Measurements from ENCODE around the gene ENTPD8. TPM values are rescaled to one million over a fixed set of nuclear protein-coding genes. Genes with fewer than 3 reads are reported as not detected.

ENTPD8 gene
- total RNA-seq, 1 donor from 2014 or later, result 0.24 TPM

DNA sequence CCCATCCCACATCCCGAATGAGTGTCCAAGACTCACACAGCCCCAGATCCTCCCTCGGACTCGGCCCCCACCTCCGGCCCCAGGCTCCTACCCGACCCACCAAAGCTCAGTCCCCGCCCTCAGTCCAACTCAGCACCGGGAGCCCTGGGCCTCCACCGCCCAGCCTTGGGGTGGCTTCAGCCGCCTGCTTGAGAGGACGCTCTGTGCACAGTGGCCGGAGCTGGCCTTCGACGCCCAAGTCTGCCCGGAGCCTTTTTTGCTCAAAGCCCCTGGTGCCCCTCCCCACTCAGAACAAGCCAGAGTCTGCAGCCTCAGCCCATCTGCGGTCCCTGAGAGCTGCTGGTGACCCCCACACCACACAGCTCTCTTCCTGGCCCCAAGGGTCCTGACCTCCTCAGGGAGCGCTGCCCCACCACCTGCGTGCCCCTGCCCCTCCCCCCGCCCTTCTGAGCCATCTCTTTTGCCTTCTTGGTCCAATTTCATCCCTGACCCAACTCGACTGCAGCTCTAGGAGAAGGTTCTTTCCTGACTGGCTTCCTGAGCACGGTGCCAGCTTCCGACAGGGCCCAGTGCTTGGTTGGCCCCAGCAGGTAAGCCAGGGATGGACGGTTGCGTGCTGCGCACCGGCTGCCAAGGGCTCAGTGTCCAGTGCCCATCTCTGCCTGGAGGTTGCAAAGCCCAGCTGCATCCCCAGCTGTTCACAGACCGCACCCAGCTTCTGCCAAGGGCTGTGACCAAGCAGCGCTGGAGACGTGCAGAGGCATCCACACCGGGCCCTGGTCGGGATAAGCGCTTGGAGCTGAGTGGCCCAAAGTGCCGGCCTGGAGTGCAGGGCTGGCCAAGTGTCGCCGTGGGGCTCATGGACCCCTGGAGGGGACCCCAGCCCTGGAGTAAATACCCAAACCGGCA lies 45.6 kb upstream of the ENTPD8 start:
- no peaks in the 10 kb centered on the region for H3K27me3 Mint-ChIP-seq (ENCODE audit: unreplicated experiment)
- no peak overlapping the region for H3K27ac Mint-ChIP-seq (ENCODE audit: unreplicated experiment)
- TF ChIP-seq, protein P1, sequence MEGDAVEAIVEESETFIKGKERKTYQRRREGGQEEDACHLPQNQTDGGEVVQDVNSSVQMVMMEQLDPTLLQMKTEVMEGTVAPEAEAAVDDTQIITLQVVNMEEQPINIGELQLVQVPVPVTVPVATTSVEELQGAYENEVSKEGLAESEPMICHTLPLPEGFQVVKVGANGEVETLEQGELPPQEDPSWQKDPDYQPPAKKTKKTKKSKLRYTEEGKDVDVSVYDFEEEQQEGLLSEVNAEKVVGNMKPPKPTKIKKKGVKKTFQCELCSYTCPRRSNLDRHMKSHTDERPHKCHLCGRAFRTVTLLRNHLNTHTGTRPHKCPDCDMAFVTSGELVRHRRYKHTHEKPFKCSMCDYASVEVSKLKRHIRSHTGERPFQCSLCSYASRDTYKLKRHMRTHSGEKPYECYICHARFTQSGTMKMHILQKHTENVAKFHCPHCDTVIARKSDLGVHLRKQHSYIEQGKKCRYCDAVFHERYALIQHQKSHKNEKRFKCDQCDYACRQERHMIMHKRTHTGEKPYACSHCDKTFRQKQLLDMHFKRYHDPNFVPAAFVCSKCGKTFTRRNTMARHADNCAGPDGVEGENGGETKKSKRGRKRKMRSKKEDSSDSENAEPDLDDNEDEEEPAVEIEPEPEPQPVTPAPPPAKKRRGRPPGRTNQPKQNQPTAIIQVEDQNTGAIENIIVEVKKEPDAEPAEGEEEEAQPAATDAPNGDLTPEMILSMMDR (IDR thresholded peaks at IDR 0.05), result no peak
- H3K4me1 Mint-ChIP-seq (ENCODE audit: unreplicated experiment), result peaks cover 14% of the 10 kb centered on the region
- peaks cover 3% of the 10 kb centered on the region for H3K36me3 Mint-ChIP-seq (ENCODE audit: unreplicated experiment)
- H3K4me3 Mint-ChIP-seq (ENCODE audit: unreplicated experiment), result no peak overlapping the region
- DNase-seq (ENCODE audit: extremely low spot score, unreplicated experiment), result no peak
- H3K9me3 Mint-ChIP-seq (ENCODE audit: unreplicated experiment), result no peaks in the 10 kb centered on the region

DNA sequence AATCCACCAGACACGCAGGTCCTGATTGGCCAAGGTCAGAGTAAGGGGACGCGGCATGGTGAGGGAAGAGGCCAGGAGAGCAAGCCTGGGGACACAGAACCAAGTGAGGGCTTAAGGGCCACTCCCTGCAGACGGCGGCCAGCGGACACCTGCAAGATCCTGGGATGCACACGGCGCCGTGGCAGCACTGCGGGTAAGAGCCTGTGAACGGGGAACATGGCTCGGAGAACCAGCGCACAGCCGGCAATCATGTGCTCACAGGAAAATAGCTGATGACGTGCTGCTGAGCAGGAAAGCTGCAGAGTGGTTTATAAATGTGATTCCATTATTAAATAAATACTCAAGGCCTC lies 45.0 kb upstream of the ENTPD8 start:
- no peaks in the 10 kb centered on the region for H3K9me3 Mint-ChIP-seq (ENCODE audit: unreplicated experiment)
- peaks cover 21% of the 10 kb centered on the region for H3K4me1 Mint-ChIP-seq (ENCODE audit: unreplicated experiment)
- no peak for DNase-seq (ENCODE audit: extremely low spot score, unreplicated experiment)
- no peak overlapping the region for H3K27ac Mint-ChIP-seq (ENCODE audit: unreplicated experiment)
- TF ChIP-seq, protein P1 (IDR thresholded peaks at IDR 0.05), result no peak
- H3K4me3 Mint-ChIP-seq (ENCODE audit: unreplicated experiment), result no peak overlapping the region
- H3K27me3 Mint-ChIP-seq (ENCODE audit: unreplicated experiment), result no peaks in the 10 kb centered on the region
- H3K36me3 Mint-ChIP-seq (ENCODE audit: unreplicated experiment), result no peaks in the 10 kb centered on the region

DNA sequence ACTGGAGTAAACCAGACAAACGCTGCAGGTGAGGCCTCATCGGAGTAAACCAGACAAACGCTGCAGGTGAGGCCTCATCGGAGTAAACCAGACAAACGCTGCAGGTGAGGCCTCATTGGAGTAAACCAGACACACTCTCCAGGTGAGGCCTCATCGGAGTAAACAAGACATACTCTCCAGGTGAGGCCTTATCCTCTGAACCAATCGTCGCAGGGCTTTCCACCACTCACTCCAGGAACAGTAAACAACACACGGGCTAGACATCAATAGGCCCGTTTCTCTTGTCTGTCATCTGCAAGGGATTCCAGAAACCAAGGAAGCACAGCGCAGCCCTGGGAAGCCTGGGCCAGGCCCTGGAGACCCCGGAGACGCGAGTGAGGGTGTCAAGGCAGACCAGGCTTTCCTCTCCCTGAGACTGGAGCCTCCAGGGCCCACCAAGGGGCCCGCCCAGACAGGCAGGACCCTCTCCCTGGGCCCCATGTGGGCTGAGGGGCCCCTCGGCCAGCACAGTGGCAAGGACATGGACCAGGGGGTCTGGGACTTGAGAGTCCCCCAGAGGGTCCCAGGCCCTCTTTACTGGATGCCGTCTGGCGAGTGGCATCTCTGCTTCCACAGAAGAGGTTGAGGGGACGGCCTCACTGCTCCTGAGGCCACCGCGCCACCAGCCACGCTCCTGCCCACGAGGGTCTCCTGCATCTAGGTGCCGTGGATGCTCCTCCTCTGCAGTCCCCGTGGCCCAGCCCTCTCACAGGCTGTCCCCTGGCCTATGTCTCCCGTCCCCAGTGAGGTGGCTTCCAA lies 44.4 kb upstream of the ENTPD8 start:
- no peaks in the 10 kb centered on the region for H3K36me3 Mint-ChIP-seq (ENCODE audit: unreplicated experiment)
- H3K27me3 Mint-ChIP-seq (ENCODE audit: unreplicated experiment), result no peaks in the 10 kb centered on the region
- no peak overlapping the region for H3K4me3 Mint-ChIP-seq (ENCODE audit: unreplicated experiment)
- TF ChIP-seq, protein P1 (IDR thresholded peaks at IDR 0.05), result no peak
- no peaks in the 10 kb centered on the region for H3K9me3 Mint-ChIP-seq (ENCODE audit: unreplicated experiment)
- H3K27ac Mint-ChIP-seq (ENCODE audit: unreplicated experiment), result no peak overlapping the region
- peaks cover 21% of the 10 kb centered on the region for H3K4me1 Mint-ChIP-seq (ENCODE audit: unreplicated experiment)
- no peak for DNase-seq (ENCODE audit: extremely low spot score, unreplicated experiment)

DNA sequence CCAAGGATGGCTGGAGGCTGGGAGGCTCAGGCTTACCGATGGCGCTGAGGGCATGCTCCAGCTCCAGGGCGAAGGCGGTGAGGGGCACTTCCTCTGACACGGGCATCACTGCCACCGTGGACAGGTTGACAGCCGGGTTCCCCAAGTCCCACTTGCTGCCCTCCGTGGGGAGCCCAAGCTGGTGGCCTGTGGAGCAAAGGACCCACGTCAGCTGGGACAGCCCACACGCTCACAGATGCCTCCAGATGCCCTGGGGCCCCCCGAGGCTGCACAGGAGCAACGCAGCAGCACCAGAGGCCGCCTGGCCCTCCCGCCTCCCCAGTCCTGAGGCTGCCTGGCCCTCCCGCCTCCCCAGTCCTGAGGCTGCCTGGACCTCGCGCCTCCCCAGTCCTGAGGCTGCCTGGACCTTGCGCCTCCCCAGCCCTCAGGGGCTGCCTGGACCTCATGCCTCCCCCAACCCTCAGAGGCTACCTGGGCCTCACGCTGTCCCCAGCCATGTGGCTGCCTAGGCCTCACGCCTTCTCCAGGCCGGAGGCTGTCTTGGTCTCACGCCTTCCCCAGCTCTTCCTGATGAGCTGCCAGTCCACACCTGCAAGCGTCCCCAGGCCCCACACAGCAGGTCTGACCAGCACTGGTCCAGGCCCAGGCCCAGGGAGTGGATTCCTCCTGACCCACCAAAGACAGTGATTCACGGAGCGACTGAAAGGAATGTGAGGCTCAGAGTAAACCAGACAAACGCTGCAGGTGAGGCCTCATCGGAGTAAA lies 43.6 kb upstream of the ENTPD8 start:
- TF ChIP-seq, protein P1 (IDR thresholded peaks at IDR 0.05), result no peak
- Mint-ChIP-seq H3K27me3 (ENCODE audit: unreplicated experiment) (no peaks in the 10 kb centered on the region), H3K4me3 (ENCODE audit: unreplicated experiment) (no peak overlapping the region), H3K9me3 (ENCODE audit: unreplicated experiment) (no peaks in the 10 kb centered on the region), H3K36me3 (ENCODE audit: unreplicated experiment) (no peaks in the 10 kb centered on the region), H3K27ac (ENCODE audit: unreplicated experiment) (no peak overlapping the region), H3K4me1 (ENCODE audit: unreplicated experiment) (peaks cover 29% of the 10 kb centered on the region)
- DNase-seq (ENCODE audit: extremely low spot score, unreplicated experiment), result no peak
